ENCODE measurements around the gene DSC2.

The DSC2 gene

DNA sequence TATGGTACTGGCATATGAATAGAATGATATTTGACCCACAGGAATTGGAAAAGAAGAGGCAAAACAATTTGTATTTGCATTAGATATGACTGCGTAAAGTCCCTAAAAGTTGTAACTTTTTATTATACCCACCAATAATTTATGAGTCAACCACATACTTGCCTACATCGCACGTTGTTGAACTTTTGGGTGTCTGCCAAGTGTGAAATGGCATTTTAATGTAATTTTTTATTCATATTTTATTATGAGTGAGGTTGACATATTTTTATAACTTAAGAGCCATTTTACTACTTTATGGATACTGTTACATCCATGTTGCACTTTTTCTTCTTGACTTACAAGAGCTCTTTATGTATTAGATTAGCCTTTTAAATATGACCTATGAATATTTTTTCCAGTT is 4.6 kb downstream of the DSC2 start:
- DNase-seq: no peak

DNA sequence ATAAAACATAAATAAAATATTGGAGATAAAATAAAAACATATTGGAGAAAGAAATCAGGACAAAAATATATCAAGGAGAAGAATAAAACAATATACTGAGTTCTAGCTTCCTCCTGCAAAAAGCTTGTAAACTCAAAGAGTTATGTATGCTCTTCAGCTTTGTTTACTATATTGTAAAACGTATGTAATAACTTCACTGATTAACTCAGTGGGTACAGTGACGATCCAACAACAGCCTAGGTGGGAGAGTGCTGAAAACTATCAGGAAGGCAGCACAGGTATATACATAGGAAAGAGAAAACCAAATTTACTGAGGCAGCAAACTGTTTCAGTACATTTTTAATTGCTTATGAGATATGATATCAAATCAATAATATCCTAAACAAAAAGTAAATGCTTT is 8.3 kb downstream of the DSC2 start:
- DNase-seq: no peak

DNA sequence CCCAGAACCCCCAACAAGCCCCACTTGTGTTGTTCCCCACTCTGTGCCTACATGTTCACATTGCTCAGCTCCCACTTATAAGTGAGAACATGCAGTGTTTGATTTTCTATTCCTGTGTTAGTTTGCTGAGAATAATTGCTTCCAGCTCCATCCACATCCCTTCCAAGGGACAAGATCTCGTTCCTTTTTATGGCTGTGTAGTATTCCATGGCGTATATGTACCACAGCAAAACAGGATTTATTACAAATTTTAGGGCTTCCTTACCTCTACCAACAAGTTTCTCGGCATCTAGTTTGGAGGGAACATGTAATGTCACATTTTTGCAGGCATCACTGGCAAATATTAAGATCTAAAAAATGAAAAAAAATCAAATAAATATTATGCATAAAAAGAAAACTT is 8.9 kb downstream of the DSC2 start:
- no peak for DNase-seq

DNA sequence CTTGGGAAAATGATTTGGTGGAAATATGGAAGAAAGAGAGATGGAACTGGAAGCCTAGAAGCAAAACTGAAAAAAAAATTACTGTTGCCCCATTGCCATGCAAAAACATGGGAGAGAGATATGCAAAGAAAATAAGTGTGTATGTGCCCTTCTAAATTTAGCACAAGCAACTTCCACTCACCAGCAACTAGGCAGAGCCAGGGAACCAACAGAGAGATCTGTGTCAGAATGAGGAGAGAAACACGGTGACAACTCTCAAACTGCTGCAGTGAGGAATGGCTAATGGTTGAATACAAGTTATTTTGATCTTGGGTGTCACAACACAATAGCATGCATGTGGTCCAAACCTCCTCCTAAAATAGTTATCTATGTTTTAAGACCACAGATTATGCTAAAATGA is 10.9 kb downstream of the DSC2 start:
- DNase-seq: no peak

DNA sequence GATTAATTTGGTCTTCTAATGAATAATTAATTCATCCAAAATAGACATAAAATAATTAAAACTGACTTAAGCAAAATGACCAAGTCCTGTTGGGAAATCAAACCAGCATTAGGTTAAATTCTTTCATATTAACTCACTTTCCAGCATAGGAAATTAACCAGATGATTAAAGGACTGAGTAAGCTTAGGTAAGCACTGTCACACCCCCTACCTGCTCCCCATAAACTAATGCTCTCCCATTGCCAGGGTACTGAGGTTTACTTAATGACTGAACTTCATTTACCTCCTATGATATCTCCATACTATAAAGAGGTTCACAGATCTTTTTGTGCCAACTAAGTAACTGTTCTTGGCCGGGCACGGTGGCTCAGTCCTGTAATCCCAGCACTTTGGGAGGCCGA is 13.7 kb downstream of the DSC2 start:
- no peak for DNase-seq

DNA sequence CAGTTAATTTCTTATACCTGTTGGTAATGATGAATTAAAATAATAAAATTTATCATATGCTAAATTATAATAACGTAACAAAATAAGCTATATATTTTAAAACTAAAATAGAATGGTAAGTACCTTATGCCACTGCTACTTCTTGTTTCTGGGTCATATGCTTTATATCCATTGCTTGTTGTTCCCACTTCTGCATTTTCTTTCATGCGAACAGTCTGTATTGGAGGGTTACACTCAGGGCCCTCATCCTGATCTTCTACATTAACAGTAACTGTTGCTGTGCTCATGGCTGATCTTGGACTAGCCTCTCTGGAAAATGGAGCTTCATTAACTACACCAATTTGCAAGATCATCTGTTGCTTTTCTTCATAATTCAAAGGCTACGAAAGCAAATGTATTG is 22.2 kb downstream of the DSC2 start:
- no peak for DNase-seq

DNA sequence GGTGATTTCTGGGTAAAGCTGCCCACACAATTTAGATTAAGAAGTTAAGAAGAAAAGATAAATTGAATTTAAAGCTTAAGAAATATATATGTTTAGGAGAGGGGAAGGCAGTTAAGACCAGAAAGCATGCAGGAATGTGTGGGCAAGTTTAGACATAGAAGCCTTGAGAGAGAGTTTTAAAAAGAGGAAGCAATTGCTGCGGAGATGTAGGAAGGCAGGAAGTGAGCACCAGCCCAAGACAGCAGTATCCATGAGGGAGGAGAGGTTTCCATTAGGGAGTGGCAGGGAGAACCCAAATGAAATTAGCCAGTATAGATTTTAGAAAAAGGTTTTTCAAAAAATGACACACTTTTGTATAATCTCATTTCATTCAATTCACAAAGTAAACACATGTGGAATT is 24.3 kb downstream of the DSC2 start:
- no peak for DNase-seq

DNA sequence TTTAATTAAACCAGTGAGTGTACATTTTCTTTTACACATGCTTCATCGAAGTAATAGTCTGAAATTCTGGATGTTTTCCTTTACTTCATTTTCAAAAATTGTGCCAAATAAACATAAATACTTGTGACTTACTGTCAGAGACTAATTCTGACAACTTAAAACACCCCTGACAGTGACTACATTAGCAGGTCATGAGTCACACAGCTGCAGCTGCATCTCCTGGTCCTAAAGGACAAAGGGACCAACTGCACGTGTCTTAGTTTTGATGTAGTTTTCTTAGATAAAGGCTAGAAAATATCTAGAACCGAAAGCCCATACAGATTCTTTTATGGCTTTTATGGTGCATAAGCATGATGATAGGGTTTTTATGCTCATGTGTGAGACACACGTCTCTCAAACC is 30.0 kb downstream of the DSC2 start:
- DNase-seq: no peak

DNA sequence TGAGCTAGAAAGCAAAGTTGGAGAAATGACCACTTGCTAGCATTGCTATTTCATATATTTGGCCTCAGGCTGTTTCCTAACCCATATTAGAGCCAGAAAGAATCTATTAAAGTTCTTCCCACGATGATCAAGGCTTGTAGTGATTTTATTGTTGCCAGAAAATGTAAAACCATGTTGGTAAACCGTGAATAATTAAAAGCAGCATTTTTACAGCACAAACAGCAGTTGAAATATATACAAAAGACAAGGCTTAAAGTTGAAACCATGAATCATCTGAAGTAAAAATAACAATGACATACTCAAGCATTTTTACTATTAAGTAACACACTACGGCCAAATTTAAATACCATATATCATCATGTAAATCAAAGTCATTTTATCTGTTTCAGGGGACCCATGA is 32.0 kb downstream of the DSC2 start:
- DNase-seq: no peak

DNA sequence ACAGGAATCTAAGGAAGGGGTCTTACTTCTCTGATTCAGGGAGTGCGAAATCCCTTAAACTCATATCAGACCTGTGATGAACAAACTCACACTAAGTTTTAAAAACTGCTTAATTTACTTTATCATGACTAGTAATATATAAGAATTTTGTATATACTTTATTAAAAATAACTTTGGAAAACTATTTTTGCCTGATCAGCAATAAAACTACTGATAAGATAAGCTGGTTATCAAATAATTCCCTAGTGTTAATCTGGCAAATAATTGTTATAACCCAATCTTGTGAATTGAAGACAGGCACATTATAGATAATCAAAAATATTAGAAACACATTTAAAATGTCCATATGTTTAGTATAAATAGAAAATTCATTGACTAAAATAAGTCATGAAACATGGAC is 36.0 kb downstream of the DSC2 start:
- no peak for DNase-seq

DNA sequence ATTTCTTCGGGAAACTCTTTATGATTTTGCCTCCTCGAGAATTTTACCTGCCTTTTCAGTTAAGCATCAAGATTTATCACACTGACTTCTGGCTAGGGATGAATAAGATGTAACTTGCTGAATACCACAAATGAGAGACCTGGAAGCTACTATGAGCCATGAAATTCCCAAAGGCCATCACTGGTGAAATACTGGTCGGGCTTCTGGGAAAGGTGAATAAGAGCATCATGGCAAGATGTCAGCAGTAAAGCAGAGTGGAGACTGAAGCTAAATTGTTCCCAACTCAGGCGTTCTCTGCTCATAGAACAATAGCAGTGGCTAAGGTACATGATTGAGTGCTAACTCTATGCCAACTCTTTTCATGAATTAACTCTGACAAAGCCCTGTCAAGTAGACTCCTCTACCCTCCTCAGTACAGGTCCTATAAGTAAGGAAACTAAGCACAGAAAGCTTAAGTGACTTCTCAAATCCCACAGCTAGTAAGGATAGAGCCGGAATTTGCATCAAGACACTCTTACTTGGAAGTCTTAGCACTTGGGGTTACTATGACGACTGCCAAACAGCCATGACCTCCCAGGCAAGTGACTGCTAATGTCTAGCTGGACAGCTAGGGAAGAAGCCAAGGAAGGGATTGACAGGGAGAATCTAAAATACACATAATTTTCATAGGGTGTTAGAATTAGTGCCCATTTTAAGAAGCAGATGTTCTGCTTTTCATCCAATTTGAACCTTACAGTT is 37.0 kb downstream of the DSC2 start:
- no peak for DNase-seq

DNA sequence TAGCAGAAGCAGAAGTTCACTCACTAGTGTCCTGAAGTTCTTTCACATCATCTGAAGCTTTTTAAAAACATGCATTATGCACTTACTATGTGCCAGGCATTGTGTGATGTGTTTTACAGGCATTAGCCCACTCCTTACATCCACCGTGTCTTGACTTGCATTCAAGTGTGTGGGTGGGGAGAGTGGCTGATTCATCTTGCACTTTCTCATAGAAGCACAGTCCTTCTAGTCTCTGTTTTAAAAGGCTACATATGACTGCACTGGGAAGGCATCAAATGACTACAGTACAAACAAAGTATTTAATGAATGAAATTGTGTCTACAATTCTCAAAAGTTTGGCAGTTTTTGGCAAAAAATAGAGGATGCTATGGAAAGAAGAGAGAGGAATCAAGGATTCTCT is 38.1 kb downstream of the DSC2 start:
- DNase-seq: no peak

DNA sequence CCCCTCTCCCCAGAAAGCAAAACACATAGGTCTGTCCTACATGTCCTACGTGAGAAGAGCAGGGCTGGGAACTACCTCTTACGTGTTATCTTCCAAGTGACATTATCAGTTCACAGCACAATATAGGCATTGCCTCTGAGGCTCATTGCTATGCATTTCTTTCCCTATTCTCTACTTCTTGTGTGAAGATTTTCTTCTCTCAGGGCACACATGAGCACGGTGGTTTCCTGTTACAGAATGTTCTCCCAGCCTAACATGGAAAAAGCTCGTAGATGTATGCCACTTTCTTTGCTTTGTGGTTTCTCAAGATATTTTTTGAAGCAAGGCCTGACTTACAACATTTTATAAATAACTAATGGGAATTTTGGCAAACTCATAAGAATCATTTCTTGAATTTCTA is 40.3 kb downstream of the DSC2 start:
- DNase-seq: no peak

DNA sequence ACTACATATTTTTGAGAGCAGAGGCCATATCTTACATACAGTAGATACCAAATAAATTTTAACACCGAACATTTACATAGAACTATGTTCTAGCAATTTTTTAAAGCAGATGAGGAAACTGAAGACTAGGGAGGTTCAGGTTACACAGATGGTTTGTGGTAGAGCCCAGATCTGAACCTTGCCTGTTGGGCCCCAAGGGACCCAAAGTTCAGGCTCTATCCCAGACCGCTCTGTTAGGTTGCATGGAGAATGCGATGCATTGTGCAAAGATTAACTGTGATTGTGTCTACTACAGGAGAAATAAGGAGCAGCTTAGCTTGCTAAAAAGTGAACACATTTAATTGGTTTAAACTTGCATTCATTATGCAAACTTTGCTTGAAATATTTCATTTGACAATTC is 43.3 kb downstream of the DSC2 start:
- no peak for DNase-seq

DNA sequence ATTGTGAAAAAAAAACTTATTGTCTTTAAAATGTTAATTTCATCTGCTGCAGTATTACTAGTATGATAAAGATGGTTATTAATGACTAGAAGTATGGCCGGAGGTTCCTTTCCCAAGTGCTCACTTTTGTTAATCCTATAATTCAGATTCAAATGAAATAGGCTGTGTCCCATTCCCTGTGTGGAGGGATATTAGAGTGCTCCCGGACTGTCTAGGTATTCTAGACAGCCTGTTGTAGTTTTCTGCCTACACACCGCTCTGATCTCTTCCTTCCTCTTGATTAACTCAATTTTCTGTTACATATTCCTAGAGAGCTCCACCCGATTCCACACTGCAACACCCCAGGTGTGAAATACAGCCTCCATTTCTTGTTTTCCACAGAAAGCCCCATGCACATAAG is 44.3 kb downstream of the DSC2 start:
- DNase-seq: no peak

DNA sequence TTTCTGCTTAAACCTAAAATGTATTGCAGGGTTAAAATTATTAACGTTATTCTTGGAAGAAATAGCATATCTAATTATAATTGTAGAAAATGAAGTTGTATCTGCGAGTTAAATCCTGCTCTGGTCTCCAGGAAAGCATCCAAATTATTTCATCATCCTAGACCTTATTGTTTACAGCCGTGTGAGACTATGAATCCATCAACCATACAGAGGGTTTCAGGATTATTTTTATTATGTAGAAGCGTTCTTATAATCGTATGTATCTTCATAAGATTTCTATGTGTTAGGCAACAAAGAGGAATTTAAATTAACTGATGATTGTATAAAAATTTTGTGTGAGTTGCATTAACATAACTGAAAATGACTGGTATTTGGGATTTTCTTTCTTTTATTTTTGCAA is 45.2 kb downstream of the DSC2 start:
- DNase-seq: no peak

DNA sequence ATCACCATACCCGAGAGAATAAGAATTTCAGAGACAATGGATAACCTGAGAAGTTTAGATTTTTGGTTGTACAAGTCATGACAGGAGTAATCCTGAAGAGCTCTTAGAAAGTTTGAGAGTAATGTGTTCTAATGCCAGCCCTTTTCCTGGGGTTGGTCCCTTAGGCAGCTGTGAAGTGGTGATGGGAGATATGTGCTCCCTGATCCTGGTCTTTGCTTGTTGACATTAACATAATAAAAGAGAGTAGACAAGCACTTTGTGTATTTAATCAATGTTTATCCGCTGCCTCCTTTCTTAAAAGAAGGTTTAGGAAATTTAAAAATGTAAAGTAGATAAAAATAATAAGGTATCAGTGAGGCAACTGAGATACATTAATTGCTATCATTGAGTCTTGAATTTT is 45.9 kb downstream of the DSC2 start:
- no peak for DNase-seq

DNA sequence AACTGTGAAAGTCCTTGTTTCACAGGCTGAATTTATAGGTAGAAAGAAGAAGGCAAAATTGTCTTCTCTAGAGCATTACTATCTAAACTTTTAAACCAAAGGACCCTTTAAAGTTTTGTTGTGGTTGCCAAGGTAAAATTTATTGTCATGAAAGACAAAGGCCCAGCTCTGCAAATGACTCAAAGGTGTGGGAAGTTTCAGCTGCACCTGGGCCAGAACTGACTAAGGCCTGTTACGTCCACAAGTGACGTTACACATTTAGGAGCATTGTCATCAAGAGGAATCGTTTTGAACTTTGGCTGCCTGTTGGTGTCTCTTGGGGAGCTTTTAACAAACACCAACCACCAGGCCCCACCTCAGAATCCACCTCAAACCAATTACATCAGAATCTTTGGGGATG is 51.6 kb downstream of the DSC2 start:
- no peak for DNase-seq

DNA sequence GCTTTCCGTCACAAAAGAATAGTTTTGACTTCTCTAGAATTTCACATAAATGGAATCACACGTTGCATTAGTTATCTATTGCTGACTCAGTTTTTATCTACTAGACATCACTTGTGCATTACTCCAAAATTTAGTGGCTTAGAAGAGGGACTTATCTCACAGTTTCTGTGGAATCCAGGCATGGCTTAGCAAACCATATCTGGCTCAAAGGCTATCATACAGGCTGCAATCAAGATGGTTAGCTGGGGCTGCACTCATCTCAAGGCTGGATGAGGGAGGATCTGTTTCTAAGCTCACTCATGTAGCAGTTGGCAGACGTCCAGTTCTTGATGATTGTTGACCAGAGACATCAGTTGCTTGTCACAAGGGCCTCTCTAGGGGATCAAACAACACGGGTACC is 53.0 kb downstream of the DSC2 start:
- peak; percentile 28 for DNase-seq

DNA sequence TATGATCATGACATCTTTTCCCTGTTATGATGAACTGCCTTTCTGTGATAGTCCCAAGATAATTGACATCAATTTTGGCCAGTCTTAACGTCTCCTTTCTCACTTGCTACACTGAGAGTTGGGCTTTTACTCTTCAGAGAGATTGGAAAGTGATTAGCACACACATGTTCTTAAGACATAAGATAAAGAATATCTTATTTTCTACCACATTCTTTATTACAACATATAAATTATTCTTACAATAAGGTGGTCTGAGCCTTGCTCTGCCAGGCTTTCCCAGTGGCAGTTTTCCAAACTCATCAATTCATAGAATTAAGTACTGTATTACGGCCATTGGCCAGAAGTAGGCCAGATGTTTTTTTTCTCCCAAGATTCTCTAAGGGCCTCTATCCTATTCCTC is 54.0 kb downstream of the DSC2 start:
- DNase-seq: no peak

DNA sequence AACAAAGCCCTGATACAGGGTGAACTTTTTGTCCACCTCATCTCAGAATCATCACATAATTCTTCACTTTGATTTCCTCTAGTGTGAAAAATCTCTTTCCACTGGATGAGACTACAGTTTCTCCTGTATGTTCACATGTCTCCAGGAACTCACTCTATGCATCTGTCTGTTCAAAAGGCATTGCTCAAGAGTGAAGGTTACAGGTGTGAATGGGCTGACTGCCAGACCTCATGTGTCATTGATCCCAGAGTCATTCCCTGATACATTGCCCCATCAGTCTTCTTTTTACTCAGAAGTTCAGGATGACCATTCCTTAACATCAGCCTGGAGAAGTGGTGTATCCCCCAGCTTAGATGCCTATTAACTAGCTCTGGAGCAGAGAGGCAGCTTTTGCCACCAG is 55.3 kb downstream of the DSC2 start:
- no peak for DNase-seq

DNA sequence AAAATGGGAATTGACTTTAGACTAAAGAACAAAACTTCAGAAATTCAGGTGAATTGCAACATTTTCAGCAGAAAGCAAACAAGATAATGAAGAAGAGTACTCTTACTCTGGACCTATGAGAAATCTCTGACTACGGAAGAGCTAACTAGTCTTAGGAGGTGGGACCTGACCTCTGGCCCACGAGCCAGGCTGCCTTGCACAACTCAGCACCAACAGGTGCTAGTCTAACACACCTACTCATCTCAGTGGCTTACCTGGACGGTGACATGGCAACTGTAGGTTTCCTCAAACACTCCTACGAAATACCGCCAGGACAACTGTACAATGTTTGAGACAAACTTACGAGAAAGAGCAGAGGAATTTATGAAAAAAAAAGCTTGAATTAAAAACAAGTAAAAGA is 56.6 kb downstream of the DSC2 start:
- no peak for DNase-seq

DNA sequence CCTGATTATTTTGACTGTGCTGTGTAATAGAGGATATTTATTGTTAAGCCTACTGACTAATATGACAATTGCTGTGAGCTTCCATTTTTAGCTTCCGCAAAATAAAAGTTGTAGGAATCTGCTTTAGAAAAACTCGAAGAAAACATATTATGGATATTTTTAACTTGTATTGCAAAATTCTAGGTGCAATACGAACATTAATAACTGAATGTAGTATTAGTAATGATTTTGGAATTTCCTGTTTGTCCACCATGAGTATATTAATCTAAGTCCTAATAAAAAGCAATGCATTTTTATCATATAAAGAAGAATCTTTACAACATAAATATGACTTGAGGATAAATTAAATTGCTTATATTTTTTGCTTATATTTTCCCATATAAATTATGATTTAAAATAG is 57.3 kb downstream of the DSC2 start:
- DNase-seq: no peak

DNA sequence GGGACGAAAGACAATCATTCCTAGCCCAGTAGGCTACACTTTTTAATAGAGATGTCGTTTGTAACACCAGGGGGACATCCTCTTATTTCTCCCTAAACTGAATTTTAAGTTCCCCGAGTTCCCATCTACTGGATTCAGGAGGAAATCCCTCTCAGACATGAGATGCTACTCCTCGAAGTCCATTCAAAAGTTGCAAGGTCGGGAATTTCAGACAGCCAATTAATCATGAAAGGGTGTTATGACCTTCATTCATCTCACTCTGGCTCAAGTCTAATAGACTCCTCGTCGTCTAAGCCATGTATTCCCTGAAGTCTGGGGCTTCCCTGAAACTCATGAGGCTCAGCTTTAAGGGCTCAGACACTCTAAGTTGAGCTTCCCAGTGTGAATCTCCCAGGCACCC is 58.5 kb downstream of the DSC2 start:
- no peak for DNase-seq

DNA sequence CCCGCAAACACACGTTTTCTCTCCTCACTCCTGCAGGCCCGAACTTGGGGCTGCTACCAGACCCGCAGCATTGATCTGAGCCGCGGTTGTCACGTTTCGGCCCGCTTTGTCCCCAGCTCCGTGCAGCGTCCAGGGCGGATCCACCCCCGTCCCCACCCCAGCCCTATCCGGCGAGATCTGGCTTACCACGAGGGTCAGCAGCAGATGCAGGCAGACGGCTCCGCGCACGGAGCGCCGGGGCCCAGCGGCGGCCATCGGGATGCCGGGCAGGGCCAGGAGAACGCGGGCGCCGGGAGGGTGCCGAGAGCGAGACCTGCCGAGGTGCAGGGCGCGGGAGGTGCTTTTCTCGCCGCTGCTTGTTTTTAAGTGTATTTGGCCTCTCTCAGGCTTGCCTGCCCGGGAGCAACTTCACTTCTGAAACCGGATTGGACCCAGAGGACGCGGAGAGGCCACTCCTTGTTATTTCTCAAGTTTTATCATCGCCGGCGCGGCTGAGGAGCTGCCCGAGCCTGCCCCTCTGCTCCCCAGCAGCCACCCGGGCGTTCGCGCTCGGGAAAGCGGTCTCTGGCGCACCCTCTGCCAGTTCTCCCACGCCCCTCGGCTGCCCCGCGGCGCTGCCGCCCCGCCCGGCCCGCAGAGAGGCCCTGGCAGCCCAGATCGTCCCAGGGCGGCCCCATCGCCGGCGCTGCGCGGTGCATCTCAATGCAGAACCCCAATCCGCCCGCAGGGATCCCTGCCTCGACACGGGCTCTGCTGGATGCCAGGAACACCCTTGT is 59.6 kb downstream of the DSC2 start, which contains the start of gene DSC3:
DSC3 (minus strand) TSS at position 337 of the 776 bp plus-strand sequence; CDS start at position 255, 82 bp downstream.
- DNase-seq: no peak

Data from NCI-H187 treated with DMSO at 0.1 percent for 48 hours (cell line).